ENCODE results near the gene PRR22.

DNA sequence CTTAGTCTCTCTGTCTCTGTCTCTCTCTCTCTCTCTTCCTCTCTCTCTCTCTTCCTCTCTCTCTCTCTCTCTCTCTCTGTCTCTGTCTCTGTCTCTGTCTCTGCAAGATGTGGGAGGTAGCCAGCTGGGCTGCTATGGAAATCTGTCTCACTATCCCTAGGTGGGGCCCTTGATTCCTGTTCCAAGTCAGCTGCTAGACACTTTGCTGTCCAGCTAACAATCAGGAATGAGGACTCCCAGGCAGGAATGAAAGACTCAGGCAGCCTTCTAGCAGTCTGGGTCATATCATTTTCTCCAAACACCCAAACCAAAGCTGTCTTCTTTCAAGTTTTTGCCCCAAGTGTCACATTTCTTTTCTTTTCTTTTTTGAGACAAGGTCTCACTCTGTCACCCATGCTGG is 40.9 kb downstream of the PRR22 start:
- TF ChIP-seq, protein P1, sequence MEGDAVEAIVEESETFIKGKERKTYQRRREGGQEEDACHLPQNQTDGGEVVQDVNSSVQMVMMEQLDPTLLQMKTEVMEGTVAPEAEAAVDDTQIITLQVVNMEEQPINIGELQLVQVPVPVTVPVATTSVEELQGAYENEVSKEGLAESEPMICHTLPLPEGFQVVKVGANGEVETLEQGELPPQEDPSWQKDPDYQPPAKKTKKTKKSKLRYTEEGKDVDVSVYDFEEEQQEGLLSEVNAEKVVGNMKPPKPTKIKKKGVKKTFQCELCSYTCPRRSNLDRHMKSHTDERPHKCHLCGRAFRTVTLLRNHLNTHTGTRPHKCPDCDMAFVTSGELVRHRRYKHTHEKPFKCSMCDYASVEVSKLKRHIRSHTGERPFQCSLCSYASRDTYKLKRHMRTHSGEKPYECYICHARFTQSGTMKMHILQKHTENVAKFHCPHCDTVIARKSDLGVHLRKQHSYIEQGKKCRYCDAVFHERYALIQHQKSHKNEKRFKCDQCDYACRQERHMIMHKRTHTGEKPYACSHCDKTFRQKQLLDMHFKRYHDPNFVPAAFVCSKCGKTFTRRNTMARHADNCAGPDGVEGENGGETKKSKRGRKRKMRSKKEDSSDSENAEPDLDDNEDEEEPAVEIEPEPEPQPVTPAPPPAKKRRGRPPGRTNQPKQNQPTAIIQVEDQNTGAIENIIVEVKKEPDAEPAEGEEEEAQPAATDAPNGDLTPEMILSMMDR (IDR thresholded peaks at IDR 0.05), result no peak
- TF ChIP-seq POLR2AphosphoS5 (IDR thresholded peaks at IDR 0.05), result no peak

Data from esophagus muscularis mucosa (tissue), 3 donors.